Measurements from ENCODE around the gene CADPS2.

Gene CADPS2

DNA sequence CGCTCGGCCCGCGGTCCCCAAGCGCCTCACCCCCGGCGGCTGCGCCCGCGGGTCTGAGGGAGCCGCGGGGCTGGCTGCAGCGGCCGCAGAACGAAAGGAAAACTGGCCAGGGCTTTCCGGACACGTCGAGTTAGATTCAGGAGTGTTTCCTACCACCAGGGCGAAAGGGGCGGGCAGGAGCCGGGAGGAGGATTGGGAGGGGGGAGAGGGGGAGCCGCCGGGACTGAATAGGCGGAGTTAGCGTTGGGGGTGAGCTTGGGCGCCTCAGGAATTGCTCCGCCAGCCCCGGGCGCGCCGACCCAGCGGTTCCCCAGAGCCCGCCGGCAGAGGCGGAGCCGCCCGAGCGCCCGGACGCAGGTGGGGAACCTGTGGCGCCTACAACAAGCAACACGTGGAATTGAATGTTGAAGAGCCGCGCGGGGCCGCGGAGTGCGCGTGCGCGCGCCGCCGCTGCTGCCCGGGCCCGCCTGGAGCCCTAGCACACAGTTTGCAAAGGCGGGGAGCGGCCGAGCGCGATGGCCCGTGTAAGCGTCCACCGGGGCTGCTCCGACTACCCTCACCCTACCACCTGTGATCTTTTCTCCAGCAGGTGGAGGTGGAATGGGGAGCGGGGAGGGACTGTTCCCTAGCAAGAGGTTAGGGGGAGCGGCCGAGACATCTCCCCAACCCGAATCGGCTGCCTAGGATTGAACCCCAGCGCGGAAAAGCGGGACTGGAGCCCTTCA lies at the start of gene CADPS2:
Gene CADPS2, minus strand, starts transcription at position 104 of the 725 bp plus-strand sequence. CDS start 123 bp downstream, outside the sequence.
- no peak for DNase-seq (ENCODE audit: low read depth in 3 of 3)

DNA sequence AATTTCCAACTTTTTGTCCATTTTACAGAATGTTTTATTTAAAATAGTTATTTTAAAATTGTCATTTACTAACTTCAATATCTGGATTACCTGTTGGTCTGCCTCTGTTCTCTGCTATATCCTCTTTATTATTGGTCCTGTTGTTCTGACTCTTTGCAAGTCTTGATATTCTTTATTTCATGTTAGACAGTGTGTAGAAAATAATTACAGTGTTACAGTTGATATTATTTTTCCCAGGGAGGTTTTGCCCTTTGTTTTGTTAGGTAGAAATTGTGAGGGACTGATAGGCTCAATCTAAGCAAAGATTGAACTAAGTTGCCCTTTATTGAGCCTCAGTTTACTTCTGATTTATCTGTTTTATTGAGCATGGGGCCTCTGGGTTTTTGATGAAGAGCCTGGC lies 49.4 kb upstream of the CADPS2 start:
- no peak for DNase-seq (ENCODE audit: low read depth in 3 of 3)

DNA sequence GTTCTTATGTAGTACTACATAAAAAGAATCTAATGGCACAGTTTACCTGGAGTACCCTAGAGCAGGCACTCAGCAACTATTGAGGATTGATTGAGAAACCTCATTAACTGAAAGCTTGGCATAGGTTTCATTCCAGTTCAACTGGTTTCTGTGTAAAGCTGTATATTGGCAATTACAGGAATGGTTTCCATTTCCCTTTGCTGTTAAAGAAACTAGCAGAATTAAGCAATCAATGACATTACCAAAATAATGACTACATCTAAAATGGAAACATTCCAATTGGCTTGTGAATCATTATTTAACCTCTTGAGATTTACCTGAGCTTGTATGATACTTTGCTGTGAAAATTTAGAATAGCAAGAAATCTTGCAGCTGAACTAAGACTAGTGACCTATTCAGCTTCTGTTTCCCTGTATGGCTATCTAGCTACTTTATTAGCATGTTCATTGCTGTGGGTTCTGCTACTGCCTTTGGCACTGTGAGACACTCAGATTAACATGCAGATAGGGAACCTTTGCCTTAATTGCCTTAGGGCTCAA lies 33.5 kb upstream of the CADPS2 start:
- DNase-seq (ENCODE audit: low read depth in 3 of 3): no peak

DNA sequence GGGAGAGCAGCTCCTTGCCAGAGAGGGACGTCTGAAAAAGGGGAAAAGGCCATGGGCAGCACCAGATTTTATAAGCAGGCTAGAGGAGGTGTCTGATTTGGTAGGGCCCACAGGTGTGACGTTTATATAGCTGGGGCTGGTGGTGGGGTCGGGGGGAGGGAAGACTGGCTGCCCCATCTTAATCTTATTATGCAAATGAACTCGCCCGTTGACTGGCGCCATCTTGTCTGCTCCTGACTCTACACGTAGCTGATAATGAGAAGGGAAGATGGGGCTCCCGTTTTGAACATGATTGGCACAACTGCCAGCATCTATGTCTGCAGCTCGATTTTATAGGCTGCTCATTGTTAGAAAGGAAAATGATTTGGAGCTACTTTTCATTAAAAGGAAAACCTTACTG lies 28.6 kb upstream of the CADPS2 start:
- DNase-seq (ENCODE audit: low read depth in 3 of 3): no peak

DNA sequence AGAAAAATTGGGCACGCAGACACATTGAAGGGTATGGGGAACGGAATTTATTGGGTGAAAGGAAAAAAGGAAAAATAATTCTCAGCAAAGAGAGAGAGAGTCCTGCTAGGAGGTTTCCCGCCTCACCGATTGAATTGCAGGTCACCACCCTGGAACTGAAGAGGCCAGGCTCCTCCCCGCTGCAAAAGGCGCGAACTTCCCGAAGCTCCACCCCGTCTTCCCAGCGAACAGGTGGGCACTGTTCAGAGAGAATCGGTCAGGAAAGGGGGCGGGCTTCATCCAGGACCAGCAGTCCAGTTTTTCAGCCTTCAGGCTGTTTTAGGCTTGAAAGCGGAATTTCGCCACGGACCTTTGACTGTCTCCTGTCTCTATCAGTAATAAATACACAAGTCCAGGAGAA lies 27.3 kb upstream of the CADPS2 start:
- no peak for DNase-seq (ENCODE audit: low read depth in 3 of 3)

DNA sequence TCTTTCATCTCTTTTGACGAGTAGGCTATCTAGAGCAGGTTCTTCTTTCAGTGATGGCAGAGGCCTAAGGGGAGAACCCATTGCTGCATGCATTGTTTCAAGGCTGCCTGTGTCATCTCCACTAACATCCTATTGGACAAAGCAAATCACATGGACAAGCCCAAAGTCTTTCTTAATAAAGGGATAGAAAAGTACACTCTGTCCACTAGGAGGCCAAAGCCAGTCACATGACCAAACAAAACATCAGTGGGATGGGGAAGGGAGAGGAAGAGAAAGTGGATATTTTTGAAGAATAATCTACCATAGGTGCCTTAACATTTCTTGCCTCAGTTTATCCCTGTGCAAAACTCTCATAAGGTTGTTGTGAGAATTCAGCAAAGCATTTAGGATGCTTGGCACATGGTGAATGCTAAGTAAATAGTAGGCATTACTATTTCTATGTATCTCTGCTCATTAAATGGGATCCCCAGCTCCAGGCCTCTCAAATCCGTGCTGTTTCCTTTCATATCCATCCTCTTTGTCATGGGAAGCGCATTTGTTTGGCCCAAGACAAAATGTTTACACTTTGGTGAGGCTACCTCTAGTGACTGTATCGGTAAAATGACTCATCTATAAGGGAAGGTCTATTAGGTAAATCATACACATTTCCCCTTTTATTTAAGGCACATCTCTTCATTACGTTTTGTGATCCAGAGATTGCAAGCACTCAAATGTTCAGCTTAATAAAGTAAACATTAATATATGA lies 16.7 kb upstream of the CADPS2 start:
- no peak for DNase-seq (ENCODE audit: low read depth in 3 of 3)

DNA sequence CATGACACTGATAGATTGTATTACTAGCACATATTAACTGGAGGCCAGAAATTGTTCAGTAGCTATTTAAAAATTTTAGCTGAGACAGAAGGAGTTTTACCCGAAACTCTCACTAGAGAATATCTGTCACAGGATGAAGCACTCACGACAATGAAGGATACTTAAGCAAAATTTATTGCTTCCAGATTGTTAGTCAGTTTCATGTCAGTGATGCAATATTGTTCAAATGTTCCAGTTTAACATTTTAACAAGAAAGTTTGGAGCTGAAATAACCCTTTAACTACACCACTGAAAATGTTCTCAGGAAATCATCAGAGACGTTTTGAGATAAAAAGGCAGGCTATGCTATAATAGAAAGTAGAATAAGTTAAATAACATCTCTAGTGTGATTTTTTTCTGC lies 15.0 kb upstream of the CADPS2 start:
- DNase-seq (ENCODE audit: low read depth in 3 of 3): no peak

DNA sequence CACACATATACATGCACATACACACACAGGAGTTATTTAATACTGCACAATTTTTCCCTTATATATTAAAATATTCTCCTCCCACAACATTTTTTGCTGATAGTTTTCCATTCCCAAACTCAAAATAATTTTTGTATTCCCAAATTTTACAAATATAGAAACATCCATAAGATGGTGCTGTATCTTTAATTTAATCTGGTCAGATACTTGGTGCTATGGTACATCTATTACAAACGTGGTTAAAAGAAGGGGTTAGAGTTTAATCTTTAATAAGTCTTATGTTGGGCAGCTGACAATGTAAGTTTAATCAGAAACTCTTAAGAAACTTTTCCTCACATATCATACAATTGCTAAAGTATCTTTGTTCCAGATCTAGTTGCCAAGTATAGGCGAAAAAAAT lies 10.2 kb upstream of the CADPS2 start:
- DNase-seq (ENCODE audit: low read depth in 3 of 3): no peak

DNA sequence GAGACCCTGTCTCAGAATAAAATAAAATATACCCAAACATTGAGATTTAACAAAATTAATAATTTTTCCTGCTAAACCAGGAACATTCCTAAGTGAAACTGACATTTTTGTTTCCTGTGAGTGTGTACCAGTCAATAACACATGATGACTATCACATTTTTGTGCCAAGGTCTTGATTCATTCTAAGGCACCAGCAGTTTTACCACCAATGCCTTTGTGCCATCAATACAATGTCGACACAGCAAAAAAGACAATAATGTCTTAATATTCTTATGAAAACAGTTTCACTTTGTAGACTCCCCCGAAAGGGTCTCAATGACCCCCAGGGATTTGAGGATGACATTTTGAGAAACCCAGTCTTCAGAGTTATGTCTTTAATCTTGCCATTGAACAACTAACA lies 7.2 kb upstream of the CADPS2 start:
- no peak for DNase-seq (ENCODE audit: low read depth in 3 of 3)

DNA sequence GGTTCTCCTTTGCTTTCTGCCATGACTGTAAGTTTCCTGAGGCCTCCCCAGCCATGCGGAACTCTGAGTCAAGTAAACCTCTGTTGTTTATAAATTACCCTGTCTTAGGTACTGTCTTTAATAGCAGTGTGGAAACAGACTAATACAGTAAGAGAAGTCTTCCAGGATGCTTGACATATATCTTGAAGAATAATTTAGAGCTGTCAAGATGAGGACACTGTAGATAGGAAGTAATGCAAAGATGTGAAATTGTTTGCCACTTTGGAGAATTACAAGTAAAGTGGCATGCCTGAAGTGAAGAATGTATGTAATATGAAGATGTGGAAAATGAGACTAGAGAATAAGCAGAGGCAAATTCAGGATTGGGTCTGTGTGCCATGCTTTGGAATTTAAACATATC lies 2.9 kb upstream of the CADPS2 start:
- DNase-seq (ENCODE audit: low read depth in 3 of 3): no peak

DNA sequence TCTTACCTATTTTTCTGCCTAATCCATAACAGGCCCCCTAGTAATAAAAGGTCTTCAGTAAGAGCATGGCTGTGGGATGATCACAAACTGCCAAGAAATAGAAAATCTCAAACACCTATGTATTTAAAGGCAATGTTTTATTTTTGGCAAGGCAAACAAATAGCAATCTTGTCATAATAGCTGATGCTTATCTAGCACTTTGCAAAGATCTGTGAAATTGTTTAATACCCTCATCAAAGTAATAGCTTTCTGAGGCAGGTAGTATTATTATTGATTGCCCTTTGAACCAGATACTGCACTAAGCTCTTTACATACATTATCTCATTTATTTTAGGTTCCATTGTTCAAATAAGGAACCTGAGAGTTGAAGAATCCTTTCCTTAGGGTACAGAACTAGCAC lies 1.6 kb upstream of the CADPS2 start:
- DNase-seq (ENCODE audit: low read depth in 3 of 3): no peak

DNA sequence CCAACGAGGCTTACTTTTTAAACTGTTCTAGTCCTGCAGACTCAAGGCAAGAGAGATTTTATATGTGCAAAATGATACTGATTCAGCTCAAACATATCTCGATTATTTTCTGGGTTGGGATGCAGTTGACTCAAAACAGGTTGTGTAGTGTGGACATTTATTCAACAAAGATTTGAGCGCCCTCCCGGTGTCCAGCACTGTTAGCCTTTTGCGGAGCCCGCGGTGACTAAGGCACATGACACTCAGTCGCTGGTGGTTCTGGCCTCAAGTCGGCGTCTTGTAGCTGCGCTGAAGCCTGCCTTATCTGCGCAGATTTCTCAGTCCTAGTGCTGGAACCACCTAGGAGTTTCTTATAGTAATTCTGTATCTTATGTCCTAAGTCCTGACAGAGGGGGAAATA lies 938 bp upstream of the CADPS2 start:
- no peak for DNase-seq (ENCODE audit: low read depth in 3 of 3)

DNA sequence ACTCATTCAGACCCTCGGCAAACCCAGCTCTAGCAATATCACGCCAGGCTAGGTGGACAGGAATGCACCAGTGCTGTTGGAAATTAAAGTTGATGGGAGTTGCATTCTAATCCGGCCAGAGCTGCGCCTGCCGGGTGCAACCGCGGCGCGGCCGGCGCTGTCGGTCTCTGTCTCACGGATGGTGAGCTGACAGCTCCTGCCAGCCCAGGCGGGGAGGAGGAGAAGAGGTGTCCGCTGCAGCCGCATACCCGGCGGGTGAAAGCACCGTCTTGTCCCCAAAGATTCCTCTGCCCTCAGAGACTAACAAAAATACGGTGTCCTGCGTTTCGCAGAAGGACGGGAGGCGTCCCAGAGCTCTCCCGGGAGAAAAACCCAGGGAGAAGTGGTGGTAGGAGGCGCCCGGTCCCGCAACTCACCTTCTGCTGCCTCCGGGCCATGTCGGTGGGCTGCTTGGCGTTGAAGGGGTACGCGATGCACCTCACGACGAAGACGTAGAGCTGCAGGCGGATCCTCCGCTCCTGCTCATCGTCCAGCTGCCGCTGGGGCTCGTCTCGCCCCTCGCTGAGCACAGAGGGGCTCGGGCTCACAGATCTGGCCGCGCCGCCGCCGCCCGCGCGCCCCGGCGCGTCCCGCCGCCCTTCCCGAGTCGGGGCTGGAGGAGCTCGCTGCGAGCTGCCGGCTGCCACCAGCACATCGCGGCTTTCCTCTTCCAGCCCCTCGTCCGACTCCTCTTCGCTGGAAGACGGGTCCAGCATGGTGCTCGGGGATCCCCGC lies 490 bp downstream of the CADPS2 start:
- no peak for DNase-seq (ENCODE audit: low read depth in 3 of 3)

DNA sequence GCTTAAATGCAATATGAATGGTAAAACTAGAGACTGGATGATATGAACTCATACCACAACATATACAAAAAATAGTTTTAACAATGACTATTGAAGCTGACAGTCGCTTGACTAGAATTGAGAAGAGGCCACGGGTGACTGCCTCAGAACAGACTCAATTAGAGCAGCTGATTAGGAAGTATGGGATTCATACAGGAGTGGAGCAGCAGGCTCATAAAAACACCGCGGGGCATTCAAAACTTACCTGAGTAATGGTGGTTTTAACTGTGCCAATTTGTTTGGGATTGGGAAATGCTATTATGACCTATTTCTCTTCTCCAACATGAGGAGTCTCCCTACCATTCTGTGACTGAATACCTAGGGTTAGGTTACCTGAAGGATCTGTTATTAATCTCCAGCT lies 2.1 kb downstream of the CADPS2 start:
- no peak for DNase-seq (ENCODE audit: low read depth in 3 of 3)

DNA sequence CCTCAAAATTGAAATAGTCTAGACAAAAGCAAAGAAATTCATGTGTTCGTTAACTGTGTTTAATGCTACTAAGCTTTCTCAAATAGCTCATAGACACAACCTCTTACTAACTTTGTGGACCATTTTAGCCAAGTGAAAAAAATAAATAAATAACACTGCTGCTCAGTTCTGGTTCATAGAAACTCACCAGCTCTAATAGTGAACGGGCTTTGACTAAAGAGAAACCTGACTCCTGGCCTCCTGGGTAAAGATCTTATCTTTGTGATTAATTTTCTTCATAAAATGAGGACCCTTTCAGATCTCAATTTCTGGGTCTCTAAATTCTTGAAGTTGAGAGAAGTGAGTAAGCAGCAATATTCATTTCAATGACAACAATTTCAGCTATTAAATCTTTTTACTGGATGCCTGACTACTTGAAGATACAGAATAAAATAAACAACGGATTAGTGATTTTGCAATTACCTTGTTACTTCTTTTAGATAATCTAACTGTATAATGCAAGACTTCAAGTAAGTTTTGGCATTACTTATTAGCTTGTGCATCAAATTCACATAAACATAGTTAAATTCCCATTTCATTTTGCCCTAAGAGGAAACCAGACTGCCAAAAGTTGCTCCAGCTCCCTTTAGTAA lies 3.1 kb downstream of the CADPS2 start:
- DNase-seq (ENCODE audit: low read depth in 3 of 3): no peak

DNA sequence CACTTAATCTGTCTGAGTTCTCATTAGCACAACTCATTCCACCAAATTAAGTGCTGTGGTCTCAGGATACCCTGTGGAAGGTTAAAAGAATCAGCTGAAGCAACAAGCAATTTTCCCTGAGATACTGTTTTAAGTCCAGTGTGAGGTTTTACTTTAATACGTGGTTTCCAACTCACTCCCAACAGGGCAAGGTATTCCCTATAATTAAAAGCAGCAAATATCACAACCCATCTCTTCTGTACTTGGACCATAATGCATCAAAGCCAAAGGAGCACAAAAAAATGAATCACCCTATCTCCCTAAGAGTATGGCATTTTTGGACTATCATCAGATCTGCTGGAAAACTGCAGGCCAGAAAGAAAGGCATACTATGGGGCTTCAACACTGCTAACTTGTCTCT lies 4.9 kb downstream of the CADPS2 start:
- no peak for DNase-seq (ENCODE audit: low read depth in 3 of 3)

DNA sequence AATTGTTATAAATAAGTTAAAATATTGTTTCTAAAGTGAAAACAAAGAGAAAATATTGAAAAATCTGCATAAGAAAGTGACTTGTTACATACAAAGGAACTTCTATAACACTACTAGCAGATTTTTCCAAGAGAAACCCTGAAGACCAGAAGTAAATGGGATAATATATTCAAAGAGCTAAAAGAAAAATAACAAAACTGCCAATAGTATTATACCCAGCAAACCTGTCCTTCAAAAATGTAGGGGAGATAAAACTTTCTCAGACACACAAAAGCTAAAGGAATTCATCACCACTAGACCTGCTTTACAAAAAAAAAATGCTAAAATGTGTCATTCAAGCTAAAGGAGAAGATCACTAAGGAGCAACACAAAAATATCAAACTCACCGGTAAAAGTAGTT lies 17.0 kb downstream of the CADPS2 start:
- DNase-seq (ENCODE audit: low read depth in 3 of 3): no peak

DNA sequence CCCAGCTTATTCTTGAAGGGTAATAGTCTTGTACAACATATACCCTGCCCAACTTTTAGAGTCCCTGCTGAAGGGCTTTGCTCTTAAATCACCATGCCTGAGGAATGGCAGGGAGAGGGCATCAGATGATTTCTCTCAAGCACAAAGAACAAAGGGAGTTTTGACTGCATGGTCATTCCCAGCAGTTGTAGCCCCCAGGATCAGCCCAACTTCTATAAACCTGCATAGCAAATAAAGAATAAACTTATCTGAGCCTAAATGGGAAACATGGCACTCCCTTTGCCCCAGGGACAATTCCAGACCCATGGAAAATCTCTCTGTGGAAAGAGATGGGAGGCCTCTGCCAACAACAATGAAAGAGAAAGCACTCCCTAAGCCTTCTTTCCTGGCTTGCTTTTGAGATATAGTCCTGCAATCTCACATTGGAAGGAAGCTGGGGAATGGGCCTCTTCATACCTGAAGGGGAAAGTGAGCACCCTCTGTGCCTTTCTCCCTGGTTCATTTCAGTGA lies 18.7 kb downstream of the CADPS2 start:
- DNase-seq (ENCODE audit: low read depth in 3 of 3): no peak

DNA sequence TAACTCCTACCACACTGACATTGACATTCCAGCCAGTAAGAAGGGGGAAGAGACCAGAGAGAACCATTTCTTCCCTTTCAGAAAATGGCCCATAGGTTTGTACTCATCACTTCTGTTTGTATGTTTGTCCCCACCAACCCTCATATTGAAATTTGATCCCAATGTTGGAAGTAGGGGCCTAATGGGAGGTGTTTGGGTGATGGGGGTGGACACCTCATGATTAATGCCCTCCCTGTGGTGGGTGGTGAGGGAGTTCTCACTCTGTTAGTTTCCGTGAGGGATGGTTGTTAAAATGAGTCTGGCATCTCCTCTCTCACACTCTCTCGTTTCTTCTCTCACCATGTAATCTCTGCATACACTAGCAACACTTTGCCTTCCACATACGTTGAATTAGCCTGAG lies 21.4 kb downstream of the CADPS2 start:
- no peak for DNase-seq (ENCODE audit: low read depth in 3 of 3)

DNA sequence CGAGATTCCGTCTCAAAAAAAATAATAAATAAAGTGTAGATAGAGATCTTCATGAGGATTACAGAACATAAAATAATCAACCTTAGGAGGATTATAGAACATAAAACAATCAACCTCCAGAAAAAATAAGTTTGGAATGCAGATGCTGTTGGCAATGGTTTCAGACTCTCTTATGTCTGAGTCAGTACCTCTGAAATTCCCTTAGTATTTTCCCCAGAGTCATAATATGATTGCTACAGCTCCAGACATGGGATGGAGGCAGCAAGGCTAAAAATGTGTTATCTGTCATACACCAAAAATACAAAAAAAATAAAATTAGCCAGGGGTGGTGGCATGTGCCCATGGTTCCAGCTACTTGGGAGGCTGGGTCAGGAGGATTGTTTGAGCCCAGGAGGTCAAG lies 22.2 kb downstream of the CADPS2 start:
- DNase-seq (ENCODE audit: low read depth in 3 of 3): no peak

DNA sequence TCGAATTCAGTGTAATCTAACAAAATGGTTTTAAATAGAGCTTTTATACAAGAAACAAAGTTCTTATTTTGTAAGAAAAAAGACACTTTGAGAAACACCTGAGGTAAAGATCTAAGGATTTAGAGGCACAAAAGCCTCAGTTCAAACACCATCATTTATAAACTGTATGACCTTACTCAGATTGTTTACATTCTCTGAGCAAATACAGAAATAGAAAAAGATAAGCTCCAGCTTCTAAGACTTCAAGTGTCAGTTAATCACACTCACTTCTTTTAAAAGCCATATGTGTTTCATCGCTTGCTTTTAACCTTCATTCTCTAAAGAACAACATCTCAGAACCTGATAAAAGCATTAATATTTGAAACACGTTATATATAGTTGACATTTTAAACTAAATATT lies 27.9 kb downstream of the CADPS2 start:
- DNase-seq (ENCODE audit: low read depth in 3 of 3): no peak

DNA sequence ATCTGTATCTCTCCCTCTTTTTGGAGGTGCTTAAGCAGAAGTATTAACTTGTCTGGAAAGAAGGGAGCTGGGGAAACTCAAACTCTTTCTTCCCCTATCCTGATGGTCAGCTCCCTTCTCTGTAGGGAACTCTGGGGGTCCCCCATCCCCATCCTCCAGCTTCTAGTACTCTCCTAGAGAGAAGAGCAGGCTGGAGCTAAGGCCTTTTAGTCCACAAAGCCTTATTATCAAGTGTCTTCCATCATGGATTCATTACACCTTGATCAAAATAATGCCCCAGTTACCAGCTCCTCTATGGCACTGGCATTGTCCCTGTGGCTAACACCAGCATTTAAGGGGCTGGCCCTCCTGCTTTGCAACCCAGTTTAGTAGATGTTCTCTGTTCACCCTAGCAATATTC lies 35.7 kb downstream of the CADPS2 start:
- no peak for DNase-seq (ENCODE audit: low read depth in 3 of 3)

Data from stimulated activated CD4-positive, alpha-beta T cell treated with anti-CD3 and anti-CD28 coated beads, TNF-alpha, amount 100 ng/mL, for 48 hours (primary cell).